ENCODE results near the gene ST6GALNAC5.
A peak's percentile ranks its signal among the peaks of the same experiment; 100 is the strongest.

ST6GALNAC5 gene

DNA sequence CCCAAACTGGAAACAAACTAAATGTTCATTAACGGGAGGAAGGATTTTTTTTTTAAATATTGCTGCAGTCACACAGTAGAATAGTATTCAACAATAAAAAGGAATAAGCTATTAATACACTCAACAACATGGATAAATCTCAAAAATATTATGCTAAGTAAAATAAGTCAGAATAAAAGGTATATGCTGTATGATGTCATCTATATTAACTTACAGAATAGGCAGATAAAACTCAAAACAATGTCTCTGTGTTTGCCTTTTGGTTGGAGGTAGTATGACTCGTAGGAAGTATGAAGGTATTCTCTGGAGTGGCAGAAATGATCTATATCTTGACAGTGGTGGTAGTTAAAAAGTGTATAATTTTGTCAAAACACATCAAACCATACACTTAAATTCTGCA is 6.1 kb upstream of the ST6GALNAC5 start:
- H3K9me3 Mint-ChIP-seq = peaks cover 3% of the 10 kb centered on the region
- H3K27me3 Mint-ChIP-seq (ENCODE audit: low read depth) = peaks cover 4% of the 10 kb centered on the region
- H3K27ac Mint-ChIP-seq = no peak overlapping the region
- H3K36me3 Mint-ChIP-seq (ENCODE audit: low read depth) = no peaks in the 10 kb centered on the region
- TF ChIP-seq, protein P1, sequence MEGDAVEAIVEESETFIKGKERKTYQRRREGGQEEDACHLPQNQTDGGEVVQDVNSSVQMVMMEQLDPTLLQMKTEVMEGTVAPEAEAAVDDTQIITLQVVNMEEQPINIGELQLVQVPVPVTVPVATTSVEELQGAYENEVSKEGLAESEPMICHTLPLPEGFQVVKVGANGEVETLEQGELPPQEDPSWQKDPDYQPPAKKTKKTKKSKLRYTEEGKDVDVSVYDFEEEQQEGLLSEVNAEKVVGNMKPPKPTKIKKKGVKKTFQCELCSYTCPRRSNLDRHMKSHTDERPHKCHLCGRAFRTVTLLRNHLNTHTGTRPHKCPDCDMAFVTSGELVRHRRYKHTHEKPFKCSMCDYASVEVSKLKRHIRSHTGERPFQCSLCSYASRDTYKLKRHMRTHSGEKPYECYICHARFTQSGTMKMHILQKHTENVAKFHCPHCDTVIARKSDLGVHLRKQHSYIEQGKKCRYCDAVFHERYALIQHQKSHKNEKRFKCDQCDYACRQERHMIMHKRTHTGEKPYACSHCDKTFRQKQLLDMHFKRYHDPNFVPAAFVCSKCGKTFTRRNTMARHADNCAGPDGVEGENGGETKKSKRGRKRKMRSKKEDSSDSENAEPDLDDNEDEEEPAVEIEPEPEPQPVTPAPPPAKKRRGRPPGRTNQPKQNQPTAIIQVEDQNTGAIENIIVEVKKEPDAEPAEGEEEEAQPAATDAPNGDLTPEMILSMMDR (IDR thresholded peaks at IDR 0.05; ENCODE audit: unreplicated experiment in 3 of 3) = no peak
- H3K4me3 Mint-ChIP-seq = no peak overlapping the region
- peaks cover 10% of the 10 kb centered on the region for H3K4me1 Mint-ChIP-seq

DNA sequence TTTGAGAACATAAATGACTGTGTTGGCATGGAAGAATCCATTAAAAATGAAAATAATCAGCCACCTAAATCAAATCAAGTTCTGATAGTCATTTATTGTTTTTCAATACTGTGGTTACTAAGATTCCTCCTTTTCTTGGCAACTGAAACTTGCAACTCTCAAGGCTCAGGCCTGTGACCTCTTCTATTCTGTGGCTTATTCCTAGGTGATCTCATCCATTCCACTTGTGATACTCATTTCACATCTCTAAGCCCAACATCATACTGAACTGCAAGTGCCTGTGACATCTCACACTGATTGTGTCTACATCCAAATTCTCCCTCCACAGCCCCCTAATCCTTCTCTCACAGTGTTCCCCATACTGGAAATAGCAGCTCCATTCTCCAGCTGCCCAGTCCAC is 4.8 kb upstream of the ST6GALNAC5 start:
- no peak overlapping the region for H3K4me3 Mint-ChIP-seq
- H3K9me3 Mint-ChIP-seq = peaks cover 3% of the 10 kb centered on the region

DNA sequence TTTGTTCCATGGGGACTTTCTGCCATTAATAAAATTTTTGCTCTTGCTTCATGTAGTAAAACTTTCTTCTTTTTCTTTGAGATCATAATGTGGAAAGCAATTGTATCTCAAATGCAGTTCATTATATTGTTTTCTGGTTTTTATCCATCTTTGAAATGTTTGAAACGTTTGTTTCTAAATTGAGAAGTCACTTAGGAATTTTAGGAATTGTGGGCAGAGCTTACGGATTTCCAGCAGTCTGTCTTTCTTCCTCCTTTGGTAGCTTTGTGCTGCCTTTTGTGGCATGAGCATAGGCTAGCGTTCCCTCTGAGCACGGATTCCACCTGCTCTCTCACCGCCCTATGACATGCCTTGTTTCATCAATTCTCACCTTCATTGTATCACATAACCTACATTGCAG is 2.9 kb upstream of the ST6GALNAC5 start:
- Mint-ChIP-seq H3K4me1 (peaks cover 8% of the 10 kb centered on the region), H3K27ac (no peak overlapping the region), H3K27me3 (ENCODE audit: low read depth) (peaks cover 24% of the 10 kb centered on the region), H3K9me3 (peaks cover 3% of the 10 kb centered on the region), H3K36me3 (ENCODE audit: low read depth) (no peaks in the 10 kb centered on the region), H3K4me3 (no peak overlapping the region)
- TF ChIP-seq, protein P1 (IDR thresholded peaks at IDR 0.05; ENCODE audit: unreplicated experiment in 3 of 3) = no peak

More for the DNA sequence above, 4.8 kb upstream of the ST6GALNAC5 start:
- Mint-ChIP-seq H3K27me3 (ENCODE audit: low read depth) (peaks cover 11% of the 10 kb centered on the region), H3K27ac (no peak overlapping the region), H3K4me1 (peaks cover 14% of the 10 kb centered on the region), H3K36me3 (ENCODE audit: low read depth) (no peaks in the 10 kb centered on the region)
- TF ChIP-seq, protein P1 (IDR thresholded peaks at IDR 0.05; ENCODE audit: unreplicated experiment in 3 of 3) = no peak

DNA sequence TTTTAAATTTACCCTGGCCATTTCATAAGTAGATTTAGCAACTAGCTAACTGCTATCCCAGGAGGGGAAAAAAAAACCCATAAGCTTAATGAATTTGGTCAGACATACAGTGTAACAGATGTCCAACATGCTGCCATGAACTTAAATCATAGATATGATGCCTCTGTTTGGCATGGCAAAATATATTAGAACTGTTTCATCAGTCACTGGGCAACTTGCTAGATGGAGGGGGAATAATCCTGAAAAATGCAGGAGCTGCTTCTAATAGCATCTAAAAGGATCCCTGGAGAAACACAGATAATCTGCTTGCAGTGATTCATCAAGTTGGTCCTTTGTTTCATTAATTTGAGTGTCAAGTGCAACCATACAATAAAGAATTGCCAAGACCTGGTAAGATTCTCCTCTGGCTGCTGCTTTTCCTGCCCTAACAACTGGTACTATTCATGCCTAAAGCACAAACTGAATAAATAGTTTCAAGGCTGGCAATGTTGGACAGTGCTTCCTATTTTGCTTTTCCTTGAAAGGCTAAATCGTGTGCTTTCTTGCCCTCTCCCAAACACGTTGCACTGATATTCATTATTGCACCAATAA is 1.5 kb upstream of the ST6GALNAC5 start:
- no peaks in the 10 kb centered on the region for H3K36me3 Mint-ChIP-seq (ENCODE audit: low read depth)
- H3K27me3 Mint-ChIP-seq (ENCODE audit: low read depth) = peaks cover 33% of the 10 kb centered on the region
- peak overlapping the region; percentile 58 to 95 (median 93) for H3K4me3 Mint-ChIP-seq
- no peaks in the 10 kb centered on the region for H3K9me3 Mint-ChIP-seq
- peaks cover 21% of the 10 kb centered on the region for H3K4me1 Mint-ChIP-seq
- TF ChIP-seq, protein P1 (IDR thresholded peaks at IDR 0.05; ENCODE audit: unreplicated experiment in 3 of 3) = no peak
- no peak overlapping the region for H3K27ac Mint-ChIP-seq

DNA sequence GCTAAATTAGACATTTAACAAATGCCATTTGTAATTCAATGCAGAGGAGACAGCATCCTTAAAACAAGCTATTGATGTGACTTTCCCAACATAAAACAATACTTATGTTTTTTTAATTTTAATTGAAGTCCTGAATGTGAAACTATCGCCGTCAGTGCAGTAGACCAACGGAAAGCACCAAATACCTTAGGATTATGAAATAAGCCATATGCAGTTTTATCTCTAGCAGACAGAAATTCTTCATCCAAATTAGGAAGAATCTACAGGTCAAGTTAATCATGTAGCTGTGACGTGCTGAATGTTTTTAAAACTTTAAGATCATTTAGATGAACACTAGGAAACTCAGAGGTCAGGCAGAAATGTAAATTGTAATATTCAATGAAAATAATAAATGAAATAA is 714 bp upstream of the ST6GALNAC5 start:
- peaks cover 33% of the 10 kb centered on the region for H3K27me3 Mint-ChIP-seq (ENCODE audit: low read depth)
- H3K4me1 Mint-ChIP-seq = peaks cover 25% of the 10 kb centered on the region
- peak overlapping the region; percentile 58 to 95 (median 93) for H3K4me3 Mint-ChIP-seq
- no peaks in the 10 kb centered on the region for H3K36me3 Mint-ChIP-seq (ENCODE audit: low read depth)
- H3K27ac Mint-ChIP-seq = no peak overlapping the region
- TF ChIP-seq, protein P1 (IDR thresholded peaks at IDR 0.05; ENCODE audit: unreplicated experiment in 3 of 3) = no peak
- H3K9me3 Mint-ChIP-seq = no peaks in the 10 kb centered on the region
